Smooth muscle cell (in vitro differentiated cells): ENCODE data around the gene ZRANB2. TPM values are rescaled to one million over a fixed set of nuclear protein-coding genes. Genes with fewer than 3 reads are reported as not detected.

Source experiments
- DNase-seq: peaks from one replicate; lab custom pipeline; 2025; ENCODE audit not compliant: unreplicated experiment; lab: John Stamatoyannopoulos, UW
- H2AFZ ChIP-seq: fragments of 200-600 bp; sonication (generic); 2 replicates; pipeline ENCODE4 v1.6.0; 2016; ENCODE audit warnings: antibody characterized with exemption, low read depth, mild to moderate bottlenecking
- H3F3A ChIP-seq: fragments of 200-600 bp; sonication (generic); 2 replicates; pipeline ENCODE4 v1.6.0; 2017; ENCODE audit warnings: antibody characterized with exemption, low read depth
- H3K27ac ChIP-seq: fragments of 200-600 bp; sonication (generic); 2 replicates; pipeline ENCODE4 v1.5.1; 2016; ENCODE audit warnings: low read depth, mild to moderate bottlenecking
- H3K27me3 ChIP-seq: fragments of 200-600 bp; sonication (generic); 2 replicates; pipeline ENCODE4 v1.6.1; 2016; ENCODE audit warnings: low read depth, mild to moderate bottlenecking
- H3K36me3 ChIP-seq: fragments of 200-600 bp; sonication (generic); 2 replicates; pipeline ENCODE4 v1.5.1; 2016; ENCODE audit warnings: low read depth
- H3K4me1 ChIP-seq: fragments of 200-600 bp; sonication (generic); 2 replicates; pipeline ENCODE4 v1.5.1; 2016; ENCODE audit warnings: low read depth
- H3K4me2 ChIP-seq: fragments of 200-600 bp; sonication (generic); 2 replicates; pipeline ENCODE4 v1.6.0; 2016; ENCODE audit warnings: mild to moderate bottlenecking
- H3K4me3 ChIP-seq: fragments of 200-600 bp; sonication (generic); 2 replicates; pipeline ENCODE4 v1.5.1; 2016; ENCODE audit warnings: mild to moderate bottlenecking
- H3K79me2 ChIP-seq: fragments of 200-600 bp; sonication (generic); 2 replicates; pipeline ENCODE4 v1.6.0; 2016; ENCODE audit warnings: low read depth, mild to moderate bottlenecking
- H3K9ac ChIP-seq: fragments of 200-600 bp; sonication (generic); 2 replicates; pipeline ENCODE4 v1.6.0; 2016; ENCODE audit warnings: low read depth
- H3K9me3 ChIP-seq: fragments of 200-600 bp; sonication (generic); replicated peaks from 2 replicates; pipeline ENCODE4 v1.5.1; 2016; ENCODE audit warnings: low read depth
- H4K20me1 ChIP-seq: fragments of 200-600 bp; sonication (generic); 2 replicates; pipeline ENCODE4 v1.6.0; 2016; ENCODE audit warnings: low read depth
- CTCF ChIP-seq: fragments of 200-600 bp; sonication (generic); IDR thresholded peaks from 2 replicates; pipeline ENCODE4 v1.5.1; 2017; ENCODE audit warnings: borderline replicate concordance, mild to moderate bottlenecking, antibody characterized with exemption; ENCODE audit not compliant: insufficient read depth, poor library complexity, severe bottlenecking
- WGBS: methylation state at CpG from one replicate; pipeline ENCODE4 v1.1.7; 2016; ENCODE audit warnings: low lambda C conversion rate; 5-methylcytosine and 5-hydroxymethylcytosine counted together
- polyA plus RNA-seq: library from polyadenylated mRNA; unstranded; fragments of >200 nt; fragmentation: Nextera tagmentation; extraction: Ambion mirVana; gene quantifications from 2 replicates; pipeline ENCODE4 v1.2.1, GENCODE V29; 2016
- total RNA-seq: library from RNA; depleted of rRNA; stranded (reverse); fragments of >200 nt; gene quantifications from 2 replicates; pipeline ENCODE4 v1.2.3, GENCODE V29; 2014

Gene ZRANB2
- total and polyA plus RNA-seq, 2 experiments from 2014 or later, result 45.5 to 77.0 TPM

GRCh38 chr1:71031426-71031825 lies 49.4 kb downstream of the ZRANB2 start:
- Histone ChIP-seq H3K4me1 (no peaks in the 10 kb centered on the region), H3K9me3 (no peaks in the 10 kb centered on the region), H3K4me2 (peak overlapping the region; percentile 41), H3K27me3 (no peaks in the 10 kb centered on the region), H3F3A (no peaks in the 10 kb centered on the region), H3K36me3 (no peaks in the 10 kb centered on the region), H3K9ac (no peak overlapping the region), H3K79me2 (no peaks in the 10 kb centered on the region), H3K4me3 (no peak overlapping the region), H3K27ac (no peak overlapping the region), H2AFZ (no peak overlapping the region), H4K20me1 (no peaks in the 10 kb centered on the region)
- no peak for DNase-seq
- no peak for TF ChIP-seq CTCF

- 39% methylated on average over 1 of the region's 1 CpG for WGBS
- H3K9ac ChIP-seq, result no peak overlapping the region
- DNase-seq, result no peak
- no peak for TF ChIP-seq CTCF
- H3K79me2 ChIP-seq, result no peaks in the 10 kb centered on the region
- H2AFZ ChIP-seq, result no peak overlapping the region
- no peaks in the 10 kb centered on the region for H4K20me1 ChIP-seq
- H3K4me3 ChIP-seq, result no peak overlapping the region
- H3K4me2 ChIP-seq, result no peak overlapping the region
- no peaks in the 10 kb centered on the region for H3F3A ChIP-seq
- no peaks in the 10 kb centered on the region for H3K27me3 ChIP-seq
- no peaks in the 10 kb centered on the region for H3K36me3 ChIP-seq
- H3K27ac ChIP-seq, result peak overlapping the region; percentile 20
- no peaks in the 10 kb centered on the region for H3K9me3 ChIP-seq
- H3K4me1 ChIP-seq, result no peaks in the 10 kb centered on the region
Measured at GRCh38 chr1:71030026-71030425, 50.8 kb downstream of the ZRANB2 start.

- Histone ChIP-seq H4K20me1 (no peaks in the 10 kb centered on the region), H3K27ac (no peak overlapping the region), H3K4me1 (no peaks in the 10 kb centered on the region), H3K9ac (no peak overlapping the region), H3K27me3 (no peaks in the 10 kb centered on the region), H3K36me3 (no peaks in the 10 kb centered on the region), H3K9me3 (no peaks in the 10 kb centered on the region), H3K4me2 (no peak overlapping the region), H3K4me3 (no peak overlapping the region), H3K79me2 (no peaks in the 10 kb centered on the region), H2AFZ (no peak overlapping the region), H3F3A (no peaks in the 10 kb centered on the region)
- TF ChIP-seq CTCF, result no peak
- WGBS, result 97% methylated on average over 1 of the region's 1 CpG
- no peak for DNase-seq
Measured at GRCh38 chr1:71028981-71029380, 51.9 kb downstream of the ZRANB2 start.

- no peak overlapping the region for H3K4me3 ChIP-seq
- H4K20me1 ChIP-seq, result no peaks in the 10 kb centered on the region
- no peaks in the 10 kb centered on the region for H3K27me3 ChIP-seq
- H3K36me3 ChIP-seq, result no peaks in the 10 kb centered on the region
- TF ChIP-seq CTCF, result no peak
- no peaks in the 10 kb centered on the region for H3F3A ChIP-seq
- no peak overlapping the region for H3K27ac ChIP-seq
- no peak overlapping the region for H3K4me2 ChIP-seq
- H3K9ac ChIP-seq, result no peak overlapping the region
- DNase-seq, result no peak
- H3K9me3 ChIP-seq, result no peaks in the 10 kb centered on the region
- WGBS, result 88% methylated on average over 7 of the region's 7 CpGs
- no peak overlapping the region for H2AFZ ChIP-seq
- H3K4me1 ChIP-seq, result no peaks in the 10 kb centered on the region
- H3K79me2 ChIP-seq, result no peaks in the 10 kb centered on the region
Measured at GRCh38 chr1:71027991-71028390, 52.8 kb downstream of the ZRANB2 start.
